Uterus (tissue), 4 donors: ENCODE measurements around the gene HMX1. TPM values are rescaled to one million over a fixed set of nuclear protein-coding genes. Genes with fewer than 3 reads are reported as not detected.

ENCODE experiments used
- DNase-seq, 2 donors: peaks; one replicate each; pipeline ENCODE4 v3.0.0-alpha.2; 2019 to 2020
- H3K27ac ChIP-seq, 2 donors: fragments of 200-600 bp; sonication (generic); 1 replicate in 1 of 2; 2 replicates in 1 of 2; pipeline ENCODE4 v1.5.1; 2016 to 2018
- H3K27me3 ChIP-seq, 2 donors: fragments of 200-600 bp; sonication (generic); one replicate each; pipeline ENCODE4 v1.5.1; 2018 to 2019; ENCODE audit warnings: control low read depth in 1 of 2
- H3K36me3 ChIP-seq, 2 donors: fragments of 200-600 bp; sonication (generic); one replicate each; pipeline ENCODE4 v1.5.1; 2019; ENCODE audit warnings: control low read depth in 1 of 2
- H3K4me1 ChIP-seq, 2 donors: fragments of 200-600 bp; sonication (generic); one replicate each; pipeline ENCODE4 v1.5.1; 2018 to 2019; ENCODE audit warnings: control low read depth in 1 of 2
- H3K4me3 ChIP-seq, 2 donors: fragments of 200-600 bp; sonication (generic); 1 replicate in 1 of 2; 2 replicates in 1 of 2; pipeline ENCODE4 v1.5.1; 2018 to 2019; ENCODE audit warnings: mild to moderate bottlenecking in 1 of 2
- H3K9me3 ChIP-seq, 2 donors: fragments of 200-600 bp; sonication (generic); one replicate each; pipeline ENCODE4 v1.5.1; 2019; ENCODE audit warnings: control low read depth in 1 of 2
- CTCF ChIP-seq, 4 experiments: fragments of 200-600 bp in 2 of 4; fragments of 450-650 bp in 2 of 4; sonication (generic) in 2 of 4; IDR thresholded peaks; one replicate each; pipeline ENCODE4 v1.5.1; 2016 to 2019; ENCODE audit warnings: antibody characterized with exemption in 4 of 4, mild to moderate bottlenecking in 2 of 4, moderate library complexity in 1 of 4
- POLR2A ChIP-seq, 2 donors: fragments of 450-650 bp; IDR thresholded peaks; one replicate each; pipeline ENCODE4 v1.6.1; 2016; ENCODE audit warnings: antibody characterized with exemption in 2 of 2, mild to moderate bottlenecking in 1 of 2, moderate library complexity in 1 of 2
- intact Hi-C: fragments of 100-400 bp; cut with DNase I; formaldehyde crosslinking; loops from one replicate; pipeline ENCODE4 v1.15.1; 2023; ENCODE audit warnings: low total_unique reads
- total RNA-seq, 4 donors: library from RNA; depleted of rRNA in 3 of 4; stranded (reverse); fragments of >200 nt in 3 of 4; gene quantifications; one replicate each; pipeline versions ENCODE4 v1.1.0 to v1.2.4, GENCODE V29; 2014 to 2023
- donor health status: DM: yes; HTN: yes; CAD: no.

Gene HMX1
- total RNA-seq, 4 donors from 2014 or later, result 0.21 TPM; not detected in 3

- DNase-seq, result no peak
These were observed 20.3 kb upstream of the HMX1 start for GRCh38 chr4:8891646-8892555.

GRCh38 chr4:8891255-8891645 is 19.6 kb upstream of the HMX1 start:
- intact Hi-C loops, result no loop called here
- TF ChIP-seq CTCF (IDR thresholded peaks at IDR 0.05) (no peak), POLR2A (IDR thresholded peaks at IDR 0.05) (no peak)
- DNase-seq, result no peak
- H3K4me1 ChIP-seq, result peaks cover 0 to 4% of the 10 kb centered on the region in 2 donors
- H3K27ac ChIP-seq, result no peak overlapping the region
- peaks cover 3 to 25% of the 10 kb centered on the region in 2 donors for H3K27me3 ChIP-seq
- H3K4me3 ChIP-seq, result no peak overlapping the region
- no peaks in the 10 kb centered on the region for H3K9me3 ChIP-seq
- H3K36me3 ChIP-seq, result no peaks in the 10 kb centered on the region

More at GRCh38 chr4:8891646-8892555, 20.3 kb upstream of the HMX1 start:
- Histone ChIP-seq H3K36me3 (no peaks in the 10 kb centered on the region), H3K27me3 (peaks cover 3 to 25% of the 10 kb centered on the region in 2 donors), H3K27ac (no peak overlapping the region), H3K4me3 (no peak overlapping the region), H3K4me1 (peaks cover 0 to 4% of the 10 kb centered on the region in 2 donors), H3K9me3 (no peaks in the 10 kb centered on the region)
- TF ChIP-seq POLR2A (IDR thresholded peaks at IDR 0.05) (no peak), CTCF (IDR thresholded peaks at IDR 0.05) (no peak)
- intact Hi-C loops, result no loop called here

GRCh38 chr4:8888856-8889255 is 17.2 kb upstream of the HMX1 start:
- no peak for DNase-seq
- TF ChIP-seq POLR2A (IDR thresholded peaks at IDR 0.05), result no peak
- no peak for TF ChIP-seq CTCF (IDR thresholded peaks at IDR 0.05)
- H3K27ac ChIP-seq, result no peak overlapping the region
- intact Hi-C loops, result no loop called here
- no peaks in the 10 kb centered on the region for H3K36me3 ChIP-seq
- H3K9me3 ChIP-seq, result no peaks in the 10 kb centered on the region
- H3K27me3 ChIP-seq, result peaks cover 0 to 18% of the 10 kb centered on the region in 2 donors
- H3K4me1 ChIP-seq, result no peaks in the 10 kb centered on the region
- H3K4me3 ChIP-seq, result no peak overlapping the region

GRCh38 chr4:8886612-8887406 is 15.2 kb upstream of the HMX1 start:
- no peak overlapping the region for H3K4me3 ChIP-seq
- no peak for TF ChIP-seq CTCF (IDR thresholded peaks at IDR 0.05)
- TF ChIP-seq POLR2A (IDR thresholded peaks at IDR 0.05), result no peak
- DNase-seq, result no peak
- no peak overlapping the region for H3K27ac ChIP-seq
- no peaks in the 10 kb centered on the region for H3K4me1 ChIP-seq
- intact Hi-C loops, result no loop called here
- H3K36me3 ChIP-seq, result no peaks in the 10 kb centered on the region
- peaks cover 0 to 12% of the 10 kb centered on the region in 2 donors for H3K27me3 ChIP-seq
- H3K9me3 ChIP-seq, result no peaks in the 10 kb centered on the region

- no peaks in the 10 kb centered on the region for H3K36me3 ChIP-seq
- peaks cover 0 to 8% of the 10 kb centered on the region in 2 donors for H3K27me3 ChIP-seq
- H3K4me1 ChIP-seq, result no peaks in the 10 kb centered on the region
- intact Hi-C loops, result no loop called here
- H3K27ac ChIP-seq, result no peak overlapping the region
- DNase-seq, result no peak
- no peak overlapping the region for H3K4me3 ChIP-seq
- no peaks in the 10 kb centered on the region for H3K9me3 ChIP-seq
- no peak for TF ChIP-seq CTCF (IDR thresholded peaks at IDR 0.05)
- no peak for TF ChIP-seq POLR2A (IDR thresholded peaks at IDR 0.05)
These were observed 10.6 kb upstream of the HMX1 start for GRCh38 chr4:8882239-8882638.
